ENCODE data around the gene YTHDC1. TPM values are rescaled to one million over a fixed set of nuclear protein-coding genes. Genes with fewer than 3 reads are reported as not detected.

YTHDC1 gene
- total RNA-seq, 1 experiment from 2014 or later, result 68.9 TPM

DNA sequence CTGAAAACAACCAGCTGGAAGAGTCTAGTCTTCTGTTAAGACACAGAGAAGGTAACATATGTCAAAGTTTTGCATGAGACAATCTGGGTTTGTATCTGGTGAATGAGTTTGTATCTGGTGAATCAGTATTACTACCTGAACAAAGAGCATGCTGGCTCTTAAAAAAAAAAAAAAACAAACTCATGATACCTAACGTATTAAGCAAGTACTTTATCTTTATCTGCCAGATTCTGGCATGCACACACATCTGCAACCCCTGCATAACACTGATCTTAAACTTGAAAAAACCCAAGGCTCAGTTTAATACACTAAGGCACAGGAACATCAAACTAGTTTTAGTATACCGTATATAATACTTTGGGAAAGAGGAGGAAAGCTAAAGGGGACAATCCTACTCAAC lies 5.8 kb downstream of the YTHDC1 start:
- RAD21 ChIA-PET (ENCODE audit: low non-redundant PET in 1 of 2, low total read pairs in 2 of 2, uncharacterized antibody in 2 of 2, unreplicated experiment in 2 of 2), result no interaction called here
- DNase-seq (ENCODE audit: low read depth, low spot score) (no peak), ATAC-seq (no peak)
- Histone ChIP-seq H3K4me1 (ENCODE audit: control insufficient read depth in 1 of 2, insufficient read depth in 2 of 2, low read length in 2 of 2) (peaks cover 4 to 15% of the 10 kb centered on the region in 2 experiments; a peak in 3 of 4 replicates), H4K20me1 (ENCODE audit: insufficient read depth) (peaks cover 27% of the 10 kb centered on the region), H3K9me2 (ENCODE audit: insufficient read depth) (no peaks in the 10 kb centered on the region), H3K79me2 (ENCODE audit: insufficient read depth, low read length) (peaks cover 100% of the 10 kb centered on the region), H3K27me3 (ENCODE audit: insufficient read depth, low read length) (no peaks in the 10 kb centered on the region), H3K4me2 (ENCODE audit: low read length) (no peak overlapping the region), H3K27ac (ENCODE audit: low read depth, low read length) (no peak overlapping the region), H3K36me3 (ENCODE audit: control insufficient read depth in 1 of 2, insufficient read depth in 2 of 2, low read length in 2 of 2) (no peaks in the 10 kb centered on the region; a peak in 1 of 4 replicates), H2AFZ (ENCODE audit: low read depth, low read length, poor library complexity, severe bottlenecking) (no peak overlapping the region), H3K9ac (ENCODE audit: low read length) (no peak overlapping the region), H3K4me3 (replicated peaks in 1 of 2; ENCODE audit: low read depth in 1 of 2, low read length in 2 of 2) (no peak overlapping the region), H3K9me3 (ENCODE audit: control insufficient read depth in 1 of 2, insufficient read depth in 1 of 2, low read depth in 1 of 2, low read length in 2 of 2) (no peaks in the 10 kb centered on the region)
- POLR2A ChIA-PET, result no interaction called here
- intact Hi-C loops (cut with micrococcal nuclease), result no loop called here
- CTCF ChIA-PET, result interaction anchor here (1.0 kb wide), 1 partner anchor 32 kb away, joined by 3 read pairs; no protein-coding TSS in a partner anchor
- TF ChIP-seq SIN3A (IDR thresholded peaks at IDR 0.05; ENCODE audit: low read depth), result no peak
- TF ChIP-seq ZNF274 (IDR thresholded peaks at IDR 0.05; ENCODE audit: low read depth, low read length), result no peak
- TF ChIP-seq FOSL1 (IDR thresholded peaks at IDR 0.05; ENCODE audit: low read depth), result no peak
- no peak for TF ChIP-seq POLR2AphosphoS5 (IDR thresholded peaks at IDR 0.05; ENCODE audit: low read depth, low read length)
- TF ChIP-seq JUND (IDR thresholded peaks at IDR 0.05), result no peak
- no peak for TF ChIP-seq TCF7L2 (IDR thresholded peaks at IDR 0.05; ENCODE audit: borderline replicate concordance, extremely low read depth, insufficient read depth, insufficient read length)
- TF ChIP-seq POLR2A (IDR thresholded peaks at IDR 0.05; ENCODE audit: borderline replicate concordance, extremely low read depth, insufficient read depth, insufficient read length), result no peak
- TF ChIP-seq SP1 (IDR thresholded peaks at IDR 0.05; ENCODE audit: low read depth), result no peak
- no peak for TF ChIP-seq ZFX (IDR thresholded peaks at IDR 0.05)
- TF ChIP-seq, protein P1, sequence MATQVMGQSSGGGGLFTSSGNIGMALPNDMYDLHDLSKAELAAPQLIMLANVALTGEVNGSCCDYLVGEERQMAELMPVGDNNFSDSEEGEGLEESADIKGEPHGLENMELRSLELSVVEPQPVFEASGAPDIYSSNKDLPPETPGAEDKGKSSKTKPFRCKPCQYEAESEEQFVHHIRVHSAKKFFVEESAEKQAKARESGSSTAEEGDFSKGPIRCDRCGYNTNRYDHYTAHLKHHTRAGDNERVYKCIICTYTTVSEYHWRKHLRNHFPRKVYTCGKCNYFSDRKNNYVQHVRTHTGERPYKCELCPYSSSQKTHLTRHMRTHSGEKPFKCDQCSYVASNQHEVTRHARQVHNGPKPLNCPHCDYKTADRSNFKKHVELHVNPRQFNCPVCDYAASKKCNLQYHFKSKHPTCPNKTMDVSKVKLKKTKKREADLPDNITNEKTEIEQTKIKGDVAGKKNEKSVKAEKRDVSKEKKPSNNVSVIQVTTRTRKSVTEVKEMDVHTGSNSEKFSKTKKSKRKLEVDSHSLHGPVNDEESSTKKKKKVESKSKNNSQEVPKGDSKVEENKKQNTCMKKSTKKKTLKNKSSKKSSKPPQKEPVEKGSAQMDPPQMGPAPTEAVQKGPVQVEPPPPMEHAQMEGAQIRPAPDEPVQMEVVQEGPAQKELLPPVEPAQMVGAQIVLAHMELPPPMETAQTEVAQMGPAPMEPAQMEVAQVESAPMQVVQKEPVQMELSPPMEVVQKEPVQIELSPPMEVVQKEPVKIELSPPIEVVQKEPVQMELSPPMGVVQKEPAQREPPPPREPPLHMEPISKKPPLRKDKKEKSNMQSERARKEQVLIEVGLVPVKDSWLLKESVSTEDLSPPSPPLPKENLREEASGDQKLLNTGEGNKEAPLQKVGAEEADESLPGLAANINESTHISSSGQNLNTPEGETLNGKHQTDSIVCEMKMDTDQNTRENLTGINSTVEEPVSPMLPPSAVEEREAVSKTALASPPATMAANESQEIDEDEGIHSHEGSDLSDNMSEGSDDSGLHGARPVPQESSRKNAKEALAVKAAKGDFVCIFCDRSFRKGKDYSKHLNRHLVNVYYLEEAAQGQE (IDR thresholded peaks at IDR 0.05; ENCODE audit: low read depth), result no peak
- no peak for TF ChIP-seq EGR1 (IDR thresholded peaks at IDR 0.05; ENCODE audit: low read depth)
- TF ChIP-seq, protein P2, sequence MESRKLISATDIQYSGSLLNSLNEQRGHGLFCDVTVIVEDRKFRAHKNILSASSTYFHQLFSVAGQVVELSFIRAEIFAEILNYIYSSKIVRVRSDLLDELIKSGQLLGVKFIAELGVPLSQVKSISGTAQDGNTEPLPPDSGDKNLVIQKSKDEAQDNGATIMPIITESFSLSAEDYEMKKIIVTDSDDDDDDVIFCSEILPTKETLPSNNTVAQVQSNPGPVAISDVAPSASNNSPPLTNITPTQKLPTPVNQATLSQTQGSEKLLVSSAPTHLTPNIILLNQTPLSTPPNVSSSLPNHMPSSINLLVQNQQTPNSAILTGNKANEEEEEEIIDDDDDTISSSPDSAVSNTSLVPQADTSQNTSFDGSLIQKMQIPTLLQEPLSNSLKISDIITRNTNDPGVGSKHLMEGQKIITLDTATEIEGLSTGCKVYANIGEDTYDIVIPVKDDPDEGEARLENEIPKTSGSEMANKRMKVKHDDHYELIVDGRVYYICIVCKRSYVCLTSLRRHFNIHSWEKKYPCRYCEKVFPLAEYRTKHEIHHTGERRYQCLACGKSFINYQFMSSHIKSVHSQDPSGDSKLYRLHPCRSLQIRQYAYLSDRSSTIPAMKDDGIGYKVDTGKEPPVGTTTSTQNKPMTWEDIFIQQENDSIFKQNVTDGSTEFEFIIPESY (IDR thresholded peaks at IDR 0.05; ENCODE audit: extremely low read depth, insufficient replicate concordance, low read length), result no peak
- no peak for TF ChIP-seq YY1 (IDR thresholded peaks at IDR 0.05; ENCODE audit: extremely low read depth, insufficient replicate concordance, low read depth, low read length)
- TF ChIP-seq CBX3 (IDR thresholded peaks at IDR 0.05; ENCODE audit: low read depth), result no peak
- no peak for TF ChIP-seq RAD21 (IDR thresholded peaks at IDR 0.05; ENCODE audit: low read depth)
- no peak for TF ChIP-seq ELF1 (IDR thresholded peaks at IDR 0.05; ENCODE audit: borderline replicate concordance, low read depth)
- TF ChIP-seq, protein P3, sequence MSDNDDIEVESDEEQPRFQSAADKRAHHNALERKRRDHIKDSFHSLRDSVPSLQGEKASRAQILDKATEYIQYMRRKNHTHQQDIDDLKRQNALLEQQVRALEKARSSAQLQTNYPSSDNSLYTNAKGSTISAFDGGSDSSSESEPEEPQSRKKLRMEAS (IDR thresholded peaks at IDR 0.05), result no peak
- no peak for TF ChIP-seq CEBPB (IDR thresholded peaks at IDR 0.05; ENCODE audit: low read depth)
- BruUV-seq (replicated peaks), result no TSS peak

Data from HCT116 (cell line).